ENCODE results near the gene PRDM16.

DNA sequence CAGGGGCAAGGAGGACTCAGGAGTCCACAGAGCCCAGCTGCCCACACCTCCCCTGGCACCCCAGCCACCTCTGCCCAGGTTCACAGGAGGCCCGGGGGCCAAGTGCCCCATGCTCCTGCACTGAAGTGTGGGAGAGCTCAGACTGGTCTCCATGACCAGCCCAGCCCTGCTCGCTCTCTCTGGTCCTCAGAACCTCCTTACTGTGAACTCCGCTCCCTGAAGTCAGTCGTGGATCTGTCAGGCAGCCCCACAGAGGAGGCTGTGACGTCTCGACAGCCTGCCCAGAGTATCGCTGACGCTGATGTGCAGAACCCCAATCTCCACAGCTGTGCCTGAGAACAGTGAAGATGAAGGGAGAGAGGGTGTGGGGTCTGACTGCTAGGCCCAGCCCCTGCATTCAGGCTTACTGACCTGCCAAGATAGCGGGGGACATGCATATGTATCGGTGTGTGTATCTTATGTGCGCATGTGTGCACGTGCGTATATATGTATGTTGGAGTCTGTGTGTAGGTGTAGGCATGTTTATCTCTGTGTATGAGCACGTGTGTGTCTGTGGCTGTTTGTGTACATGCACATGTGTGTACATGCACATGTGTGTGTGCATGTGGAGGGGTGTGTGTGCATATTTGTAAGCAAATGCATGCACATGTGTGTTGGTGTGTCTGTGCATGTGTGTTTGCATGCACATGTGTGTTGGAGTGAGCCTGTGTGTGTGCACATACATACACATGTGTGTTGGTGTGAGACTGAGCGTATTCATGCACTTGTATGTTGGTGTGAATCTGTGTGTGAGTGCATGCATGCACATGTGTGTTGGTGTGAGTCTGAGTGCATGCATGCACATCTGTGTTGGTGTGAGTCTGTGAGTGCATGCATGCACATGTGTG is 267.0 kb downstream of the PRDM16 start:
- TF ChIP-seq, protein P1, sequence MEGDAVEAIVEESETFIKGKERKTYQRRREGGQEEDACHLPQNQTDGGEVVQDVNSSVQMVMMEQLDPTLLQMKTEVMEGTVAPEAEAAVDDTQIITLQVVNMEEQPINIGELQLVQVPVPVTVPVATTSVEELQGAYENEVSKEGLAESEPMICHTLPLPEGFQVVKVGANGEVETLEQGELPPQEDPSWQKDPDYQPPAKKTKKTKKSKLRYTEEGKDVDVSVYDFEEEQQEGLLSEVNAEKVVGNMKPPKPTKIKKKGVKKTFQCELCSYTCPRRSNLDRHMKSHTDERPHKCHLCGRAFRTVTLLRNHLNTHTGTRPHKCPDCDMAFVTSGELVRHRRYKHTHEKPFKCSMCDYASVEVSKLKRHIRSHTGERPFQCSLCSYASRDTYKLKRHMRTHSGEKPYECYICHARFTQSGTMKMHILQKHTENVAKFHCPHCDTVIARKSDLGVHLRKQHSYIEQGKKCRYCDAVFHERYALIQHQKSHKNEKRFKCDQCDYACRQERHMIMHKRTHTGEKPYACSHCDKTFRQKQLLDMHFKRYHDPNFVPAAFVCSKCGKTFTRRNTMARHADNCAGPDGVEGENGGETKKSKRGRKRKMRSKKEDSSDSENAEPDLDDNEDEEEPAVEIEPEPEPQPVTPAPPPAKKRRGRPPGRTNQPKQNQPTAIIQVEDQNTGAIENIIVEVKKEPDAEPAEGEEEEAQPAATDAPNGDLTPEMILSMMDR (IDR thresholded peaks at IDR 0.05; ENCODE audit: low read length) = no peak
- TF ChIP-seq EZH2 (IDR thresholded peaks at IDR 0.05; ENCODE audit: borderline replicate concordance, low read length) = no peak

Data from OCI-LY1 (cell line).